GM21515 (cell line): ENCODE results near the gene VAMP5.
"Not testable (repeated sequence)": the region's sequence is repeated elsewhere in the genome, so short reads cannot be mapped to it uniquely, and the experiment has no call there.

Experiments used
- ATAC-seq: cut with Tn5 transposase; IDR thresholded peaks from one replicate; pipeline ENCODE4 v1.9.1; 2021; ENCODE audit not compliant: unreplicated experiment

VAMP5 gene

GRCh38 chr2:85584354-85584856 is at the start of gene VAMP5:
VAMP5 (plus strand) TSS chr2:85584431; CDS start chr2:85584491, 60 bp downstream.
- ATAC-seq: peak; percentile 26

- ATAC-seq: no peak
Observed at GRCh38 chr2:85534881-85535280, 49.4 kb upstream of the VAMP5 start.

- ATAC-seq: no peak
Observed at GRCh38 chr2:85536479-85536878, 47.8 kb upstream of the VAMP5 start.

- no peak for ATAC-seq
Observed at GRCh38 chr2:85537600-85538506, 46.4 kb upstream of the VAMP5 start.

- ATAC-seq: peak; percentile 74
Observed at GRCh38 chr2:85538507-85539360, 45.5 kb upstream of the VAMP5 start, which contains the start of gene MAT2A. MAT2A (plus strand) TSS chr2:85539168; CDS start chr2:85539288, 120 bp downstream.

GRCh38 chr2:85539361-85540132 is 44.7 kb upstream of the VAMP5 start:
- ATAC-seq: peak; percentile 31

- ATAC-seq: no peak
Observed at GRCh38 chr2:85540133-85540648, 44.0 kb upstream of the VAMP5 start.

- no peak for ATAC-seq
Observed at GRCh38 chr2:85541262-85541661, 43.0 kb upstream of the VAMP5 start.

GRCh38 chr2:85541753-85542457 is 42.3 kb upstream of the VAMP5 start:
- no peak for ATAC-seq

- no peak for ATAC-seq
Observed at GRCh38 chr2:85542777-85543176, 41.5 kb upstream of the VAMP5 start.

- not testable (repeated sequence) for ATAC-seq
Observed at GRCh38 chr2:85544254-85544691, 40.0 kb upstream of the VAMP5 start.

- not testable (repeated sequence) for ATAC-seq
Observed at GRCh38 chr2:85544915-85545779, 39.1 kb upstream of the VAMP5 start.

GRCh38 chr2:85545780-85546240 is 38.4 kb upstream of the VAMP5 start:
- no peak for ATAC-seq

GRCh38 chr2:85547089-85547858 is 37.0 kb upstream of the VAMP5 start:
- ATAC-seq: no peak

- no peak for ATAC-seq
Observed at GRCh38 chr2:85547859-85548607, 36.2 kb upstream of the VAMP5 start.

- no peak for ATAC-seq
Observed at GRCh38 chr2:85548608-85548900, 35.7 kb upstream of the VAMP5 start.

GRCh38 chr2:85549095-85549494 is 35.1 kb upstream of the VAMP5 start:
- no peak for ATAC-seq
